Measurements from ENCODE around the gene CHST11. TPM values are rescaled to one million over a fixed set of nuclear protein-coding genes. Genes with fewer than 3 reads are reported as not detected.

The CHST11 gene
- total RNA-seq, 1 donor from 2014 or later: 44.3 TPM

DNA sequence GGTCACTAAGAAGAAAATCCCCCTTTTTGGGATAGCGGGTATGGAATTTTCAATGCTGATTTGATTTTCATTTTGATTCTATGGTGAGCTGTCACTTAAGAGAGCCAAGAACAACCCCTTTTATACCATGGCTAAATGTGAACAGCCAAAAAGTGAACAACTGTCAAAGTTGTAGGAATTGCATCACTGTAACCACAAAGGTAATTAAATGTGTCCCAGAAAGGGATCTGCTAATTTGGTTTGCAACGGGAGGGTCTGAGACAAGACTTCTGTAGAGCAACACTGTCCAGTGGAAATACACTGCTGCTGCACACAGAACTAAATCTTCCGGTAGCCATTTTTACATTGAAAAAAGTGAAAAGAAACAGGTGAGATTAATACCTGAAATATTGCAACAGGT is 14.6 kb downstream of the CHST11 start:
- no peak for TF ChIP-seq CTCF (conservative IDR thresholded peaks at IDR 0.05; ENCODE audit: low read depth, low read length)
- DNase-seq (ENCODE audit: low read depth): no peak
- no peak overlapping the region for H3K4me3 ChIP-seq (ENCODE audit: low read depth, low read length)

DNA sequence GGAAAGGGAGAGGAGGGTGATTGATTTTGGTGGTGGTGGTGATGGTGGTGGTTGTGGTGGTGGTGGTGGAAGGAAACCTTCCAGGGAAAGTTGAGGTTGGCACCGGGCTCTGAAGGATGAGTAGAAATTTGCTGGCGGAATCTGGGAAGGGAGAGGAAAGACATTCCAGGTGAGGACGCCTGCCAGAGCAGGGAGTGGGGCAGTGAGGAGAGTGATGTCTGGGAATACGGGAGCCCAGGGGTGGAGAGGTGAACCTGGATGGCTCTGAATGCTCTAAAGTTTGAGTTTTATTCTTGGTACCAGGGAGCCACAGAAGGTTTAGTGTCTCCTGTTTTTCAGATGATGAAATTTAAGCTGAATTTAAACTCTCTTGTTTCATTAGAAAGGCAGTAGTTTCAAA is 16.0 kb downstream of the CHST11 start:
- H3K4me3 ChIP-seq (ENCODE audit: low read depth, low read length): no peak overlapping the region
- no peak for DNase-seq (ENCODE audit: low read depth)
- no peak for TF ChIP-seq CTCF (conservative IDR thresholded peaks at IDR 0.05; ENCODE audit: low read depth, low read length)

GRCh38 chr12:104473374-104473983 is 16.7 kb downstream of the CHST11 start:
- TF ChIP-seq CTCF (conservative IDR thresholded peaks at IDR 0.05; ENCODE audit: low read depth, low read length): no peak
- DNase-seq (ENCODE audit: low read depth): no peak
- peak overlapping the region; percentile 25 for H3K4me3 ChIP-seq (ENCODE audit: low read depth, low read length)

GRCh38 chr12:104475271-104475670 is 18.5 kb downstream of the CHST11 start:
- no peak for TF ChIP-seq CTCF (conservative IDR thresholded peaks at IDR 0.05; ENCODE audit: low read depth, low read length)
- no peak for DNase-seq (ENCODE audit: low read depth)
- H3K4me3 ChIP-seq (ENCODE audit: low read depth, low read length): no peak overlapping the region

GRCh38 chr12:104477510-104478390 is 21.0 kb downstream of the CHST11 start:
- no peak overlapping the region for H3K4me3 ChIP-seq (ENCODE audit: low read depth, low read length)
- TF ChIP-seq CTCF (conservative IDR thresholded peaks at IDR 0.05; ENCODE audit: low read depth, low read length): no peak
- DNase-seq (ENCODE audit: low read depth): no peak

GRCh38 chr12:104478396-104479122 is 21.8 kb downstream of the CHST11 start:
- DNase-seq (ENCODE audit: low read depth): no peak
- H3K4me3 ChIP-seq (ENCODE audit: low read depth, low read length): no peak overlapping the region
- no peak for TF ChIP-seq CTCF (conservative IDR thresholded peaks at IDR 0.05; ENCODE audit: low read depth, low read length)
